Tibial nerve (tissue), 4 donors: Measurements from ENCODE around the gene PHACTR1.

Experiments used
- CTCF ChIP-seq, 5 experiments: fragments of 200-600 bp in 3 of 5; fragments of 450-650 bp in 2 of 5; sonication (generic) in 3 of 5; IDR thresholded peaks; one replicate each; pipeline ENCODE4 v1.5.1; 2016 to 2019; ENCODE audit warnings: antibody characterized with exemption in 5 of 5, mild to moderate bottlenecking in 3 of 5, moderate library complexity in 2 of 5
- EP300 ChIP-seq, 2 donors: sonication (generic); formaldehyde crosslinking; IDR thresholded peaks; one replicate each; pipeline ENCODE4 v1.6.1; 2017; ENCODE audit warnings: antibody characterized with exemption in 2 of 2, mild to moderate bottlenecking in 1 of 2
- POLR2A ChIP-seq, 2 donors: fragments of 450-650 bp; IDR thresholded peaks; one replicate each; pipeline ENCODE4 v1.6.1; 2017; ENCODE audit warnings: antibody characterized with exemption in 2 of 2, mild to moderate bottlenecking in 2 of 2, moderate library complexity in 2 of 2

- TF ChIP-seq CTCF (IDR thresholded peaks at IDR 0.05) (no peak), POLR2A (IDR thresholded peaks at IDR 0.05) (no peak), EP300 (IDR thresholded peaks at IDR 0.05) (no peak)
These were observed 542.8 kb downstream of the PHACTR1 start for GRCh38 chr6:13259393-13259792.
